HG03135 (cell line): ENCODE results near the gene NDUFS4.
"Not testable (repeated sequence)": the region's sequence is repeated elsewhere in the genome, so short reads cannot be mapped to it uniquely, and the experiment has no call there.

ENCODE experiments used
- ATAC-seq: cut with Tn5 transposase; IDR thresholded peaks from one replicate; pipeline ENCODE4 v1.9.1; 2021; ENCODE audit warnings: mild to moderate bottlenecking, moderate library complexity; ENCODE audit not compliant: unreplicated experiment

NDUFS4 gene

DNA sequence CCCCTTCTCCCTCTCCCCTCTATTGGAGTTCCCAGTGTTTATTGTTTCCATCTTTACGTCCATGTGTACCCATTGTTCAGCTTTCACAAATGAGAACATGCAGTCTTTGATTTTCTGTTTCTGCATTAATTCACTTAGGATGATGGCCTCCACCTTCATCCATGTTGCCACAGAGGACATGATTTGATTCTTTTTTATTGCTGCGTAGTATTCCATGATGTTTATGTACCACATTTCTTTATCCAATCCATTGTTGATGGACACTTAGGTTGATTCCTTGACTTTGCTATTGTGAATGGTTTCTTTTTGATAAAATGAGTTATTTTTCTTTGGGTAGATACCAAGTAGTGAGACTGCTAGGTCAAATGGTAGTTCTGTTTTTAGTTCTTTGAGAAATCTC is 88.9 kb downstream of the NDUFS4 start:
- ATAC-seq = no peak

DNA sequence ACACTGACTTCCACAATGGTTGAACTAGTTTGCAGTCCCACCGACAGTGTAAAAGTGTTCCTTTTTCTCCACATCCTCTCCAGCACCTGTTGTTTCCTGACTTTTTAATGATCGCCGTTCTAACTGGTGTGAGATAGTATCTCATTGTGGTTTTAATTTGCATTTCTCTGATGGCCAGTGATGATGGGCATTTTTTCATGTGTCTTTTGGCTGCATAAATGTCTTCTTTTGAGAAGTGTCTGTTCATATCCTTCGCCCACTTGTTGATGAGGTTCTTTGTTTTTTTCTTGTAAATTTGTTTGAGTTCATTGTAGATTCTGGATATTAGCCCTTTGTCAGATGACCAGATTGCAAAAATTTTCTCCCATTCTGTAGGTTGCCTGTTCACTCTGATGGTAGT is 100.1 kb downstream of the NDUFS4 start:
- ATAC-seq = not testable (repeated sequence)

DNA sequence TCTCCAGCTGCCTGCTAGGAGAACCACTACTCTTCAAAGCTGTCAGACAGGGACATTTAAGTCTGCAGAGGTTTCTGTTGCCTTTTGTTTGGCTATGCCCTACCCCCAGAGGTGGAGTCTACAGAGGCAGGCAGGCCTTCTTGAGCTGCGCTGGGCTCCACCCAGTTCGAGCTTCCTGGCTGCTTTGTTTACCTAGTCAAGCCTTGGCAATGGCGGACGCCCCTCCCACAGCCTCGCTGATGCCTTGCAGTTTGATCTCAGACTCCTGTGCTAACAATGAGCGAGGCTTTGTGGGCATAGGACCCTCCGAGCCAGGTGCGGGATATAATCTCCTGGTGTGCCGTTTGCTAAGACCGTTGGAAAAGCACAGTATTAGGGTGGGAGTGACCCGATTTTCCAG is 104.9 kb downstream of the NDUFS4 start:
- not testable (repeated sequence) for ATAC-seq

DNA sequence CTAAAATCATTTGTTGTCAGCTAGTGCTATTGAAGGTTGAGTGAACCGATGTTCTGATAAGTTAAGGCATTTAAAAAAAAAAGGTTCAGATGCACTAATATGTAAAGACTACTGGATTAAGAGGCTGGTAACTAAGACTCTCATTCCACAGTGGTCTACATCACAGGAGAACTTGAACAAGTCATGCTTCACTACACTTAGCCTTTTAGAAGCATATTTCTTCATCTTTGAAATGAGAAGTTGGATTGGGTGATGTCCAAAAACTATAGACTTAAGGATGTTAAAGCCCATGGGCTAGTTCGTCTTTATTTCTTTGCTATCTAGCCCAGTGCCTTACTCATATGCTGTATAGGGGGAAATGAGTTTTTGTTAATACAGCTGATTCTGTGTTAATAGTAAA is 107.2 kb downstream of the NDUFS4 start:
- ATAC-seq = no peak

DNA sequence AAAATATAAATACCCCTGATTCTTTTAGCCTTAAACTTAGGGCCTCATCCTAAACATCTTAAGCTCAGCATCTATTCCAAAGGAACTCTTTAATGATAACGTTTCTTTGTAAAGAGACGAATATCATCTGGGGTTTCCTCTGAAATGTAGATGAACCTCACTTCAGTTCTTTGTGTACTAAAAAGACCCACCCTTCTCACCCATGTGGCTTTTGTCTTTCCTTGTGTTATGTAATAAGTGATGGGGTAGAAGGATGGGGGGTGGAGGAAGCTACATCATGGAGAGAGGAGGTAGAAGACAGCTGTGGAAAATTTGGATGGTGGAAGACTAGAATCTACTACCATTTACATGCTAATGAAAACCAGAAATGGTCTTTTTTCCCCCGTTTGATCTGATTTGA is 111.0 kb downstream of the NDUFS4 start:
- no peak for ATAC-seq

DNA sequence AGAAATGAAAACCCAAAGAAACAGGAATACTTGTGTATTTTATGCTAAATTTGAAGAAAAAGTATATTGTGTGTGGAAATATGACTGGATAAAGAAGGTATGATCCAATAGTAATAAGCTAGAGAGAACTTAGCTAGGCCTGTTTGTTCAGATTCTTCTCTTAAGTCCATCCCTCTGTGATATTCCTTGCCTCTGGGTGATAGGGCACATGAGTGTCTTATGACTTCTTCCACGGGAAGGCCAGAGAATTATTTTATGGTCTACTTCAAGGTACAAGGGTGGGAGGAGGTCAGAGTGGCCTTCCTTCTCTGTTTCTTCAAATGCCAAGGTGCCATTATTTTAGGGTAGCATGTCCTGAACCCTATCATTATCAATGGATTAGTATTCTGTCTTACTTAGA is 113.7 kb downstream of the NDUFS4 start:
- no peak for ATAC-seq

DNA sequence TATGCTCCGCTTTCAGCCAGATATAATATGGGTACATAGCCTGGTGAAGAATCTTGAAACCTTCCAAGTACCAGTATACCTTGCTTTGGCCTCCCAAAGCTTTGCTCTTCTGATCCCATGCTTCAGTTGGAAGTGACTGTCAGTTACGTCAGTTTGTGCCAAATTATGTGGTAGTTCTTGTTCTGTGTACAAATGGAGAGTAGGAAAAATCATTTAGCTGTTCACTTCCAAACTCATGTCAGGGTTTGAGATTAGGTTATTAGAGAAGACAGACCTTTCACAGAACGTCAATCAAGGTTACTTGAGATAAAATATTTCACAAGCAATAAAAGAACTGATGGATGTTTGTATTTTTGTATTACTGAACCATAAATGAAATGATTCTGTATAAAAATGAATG is 117.2 kb downstream of the NDUFS4 start:
- ATAC-seq = no peak

DNA sequence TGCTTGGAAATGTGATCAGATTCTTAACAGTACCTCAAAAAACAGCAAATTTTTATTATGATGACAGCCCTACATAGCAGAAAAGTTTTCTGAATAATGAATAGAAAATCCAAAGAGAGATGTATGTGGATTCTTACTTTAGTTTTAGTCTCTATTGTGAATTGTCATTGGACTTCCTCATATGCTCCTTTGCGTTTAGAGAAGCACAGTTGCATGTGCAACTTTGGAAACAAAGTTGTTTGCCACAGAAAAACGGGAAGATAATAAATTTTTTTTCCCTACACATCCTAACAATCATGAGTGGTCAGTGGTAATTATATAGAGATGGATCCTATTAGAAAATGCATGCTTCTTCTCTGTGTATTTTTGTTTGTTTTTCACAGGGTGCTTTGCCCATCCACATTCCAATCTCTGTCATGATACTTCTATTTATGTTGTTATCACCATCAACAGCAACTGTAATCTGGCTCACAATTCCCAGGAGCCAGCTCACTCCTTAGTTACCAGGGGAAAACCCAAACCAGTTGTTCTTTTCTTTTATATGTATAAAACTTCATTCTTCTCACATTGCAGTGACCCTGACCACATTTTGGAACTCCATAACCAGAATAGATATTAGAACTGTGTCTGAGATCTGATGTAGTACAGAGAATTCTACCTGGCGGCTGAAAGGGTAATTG is 118.7 kb downstream of the NDUFS4 start:
- ATAC-seq = no peak

DNA sequence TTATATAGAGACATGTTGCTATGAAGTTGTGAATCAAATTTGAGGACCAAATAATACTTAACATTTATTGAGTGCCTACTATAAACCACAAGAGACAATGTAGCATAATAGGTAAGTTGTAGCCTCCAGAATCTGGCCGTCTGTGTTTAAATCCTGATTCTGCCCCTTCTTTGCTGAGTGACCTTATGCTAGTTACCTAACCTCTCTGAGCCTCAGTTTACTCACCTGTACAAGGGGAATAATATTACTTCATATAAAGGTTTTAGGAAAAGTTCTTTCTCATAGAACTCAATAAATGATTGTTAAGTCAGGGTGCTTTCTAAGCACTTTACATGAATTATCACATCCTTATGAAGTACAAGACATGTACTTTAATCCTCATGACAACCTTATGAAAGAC is 120.6 kb downstream of the NDUFS4 start:
- no peak for ATAC-seq

DNA sequence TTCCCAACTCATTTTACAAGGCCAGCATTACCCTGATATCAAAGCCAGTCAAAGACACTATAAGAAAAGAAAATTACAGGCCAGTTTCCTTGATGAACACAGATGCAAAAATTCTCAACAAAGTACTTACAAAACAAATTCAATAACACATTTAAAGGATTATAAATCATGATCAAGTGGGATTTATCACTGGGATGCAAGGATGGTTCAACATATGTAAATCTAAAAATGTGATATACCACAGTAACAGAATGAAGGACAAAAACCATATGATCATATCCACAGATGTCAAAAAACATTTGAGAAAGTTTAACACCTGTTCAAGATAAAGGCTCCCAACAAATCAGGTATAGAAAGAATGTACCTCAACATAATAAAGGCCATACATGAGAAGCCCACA is 130.6 kb downstream of the NDUFS4 start:
- no peak for ATAC-seq

DNA sequence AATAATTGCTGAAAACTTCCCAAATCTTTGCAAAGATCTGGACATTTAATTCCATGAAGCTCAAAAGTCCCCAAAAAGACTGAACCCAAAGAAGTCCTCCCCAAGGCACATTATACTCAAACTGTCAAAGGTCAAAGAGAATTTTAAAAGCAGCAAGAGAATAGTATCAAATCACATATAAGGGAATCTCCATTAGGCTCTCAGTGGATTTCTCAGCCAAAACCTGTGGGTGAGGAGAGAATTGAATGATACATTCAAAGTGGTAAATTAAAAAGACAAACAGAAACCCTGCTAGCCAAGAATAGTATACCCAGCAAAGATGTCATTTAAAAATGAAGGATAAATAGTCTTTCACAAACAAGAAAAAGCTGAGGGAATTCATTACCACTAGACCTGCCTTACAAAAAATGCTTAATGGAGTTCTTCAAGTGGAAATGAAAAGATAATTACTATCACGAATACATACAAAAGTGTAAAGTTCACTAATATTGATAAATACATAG is 134.1 kb downstream of the NDUFS4 start:
- ATAC-seq = no peak

DNA sequence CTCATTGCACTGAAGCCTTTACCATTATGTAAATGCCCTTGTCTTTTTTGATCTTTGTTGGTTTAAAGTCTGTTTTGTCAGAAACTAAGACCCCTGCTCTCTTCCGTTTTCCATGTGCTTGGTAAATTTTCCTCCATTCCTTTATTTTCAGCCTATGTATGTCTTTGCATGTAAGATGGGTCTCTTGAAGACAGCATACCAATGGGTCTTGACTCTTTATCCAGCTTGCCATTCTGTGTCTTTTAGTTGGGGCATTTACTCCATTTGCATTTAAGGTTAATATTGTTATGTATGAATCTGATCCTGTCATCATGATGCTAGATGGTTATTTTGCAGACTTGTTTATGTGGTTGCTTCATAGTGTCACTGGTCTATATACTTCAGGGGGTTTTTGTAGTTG is 150.0 kb downstream of the NDUFS4 start:
- ATAC-seq = not testable (repeated sequence)

DNA sequence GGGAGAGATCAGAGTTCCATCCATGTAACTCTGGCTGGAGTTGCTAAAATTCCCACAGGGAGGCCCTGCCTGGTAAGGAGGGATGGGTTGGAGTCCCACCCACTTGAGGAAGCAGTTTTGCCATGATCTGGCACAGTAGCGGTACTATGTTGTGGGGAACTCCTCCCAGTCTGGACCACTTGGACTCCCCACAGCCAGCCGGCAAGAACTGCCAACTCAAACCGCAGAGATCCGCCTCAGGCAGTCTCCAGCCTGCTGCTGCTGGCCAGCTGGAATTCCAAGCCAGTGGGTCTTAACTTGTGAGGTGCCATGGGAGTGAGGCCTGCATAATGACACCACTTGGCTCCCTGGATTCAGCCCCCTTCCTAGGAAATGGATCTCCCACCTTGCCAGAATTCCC is 151.9 kb downstream of the NDUFS4 start:
- no peak for ATAC-seq

DNA sequence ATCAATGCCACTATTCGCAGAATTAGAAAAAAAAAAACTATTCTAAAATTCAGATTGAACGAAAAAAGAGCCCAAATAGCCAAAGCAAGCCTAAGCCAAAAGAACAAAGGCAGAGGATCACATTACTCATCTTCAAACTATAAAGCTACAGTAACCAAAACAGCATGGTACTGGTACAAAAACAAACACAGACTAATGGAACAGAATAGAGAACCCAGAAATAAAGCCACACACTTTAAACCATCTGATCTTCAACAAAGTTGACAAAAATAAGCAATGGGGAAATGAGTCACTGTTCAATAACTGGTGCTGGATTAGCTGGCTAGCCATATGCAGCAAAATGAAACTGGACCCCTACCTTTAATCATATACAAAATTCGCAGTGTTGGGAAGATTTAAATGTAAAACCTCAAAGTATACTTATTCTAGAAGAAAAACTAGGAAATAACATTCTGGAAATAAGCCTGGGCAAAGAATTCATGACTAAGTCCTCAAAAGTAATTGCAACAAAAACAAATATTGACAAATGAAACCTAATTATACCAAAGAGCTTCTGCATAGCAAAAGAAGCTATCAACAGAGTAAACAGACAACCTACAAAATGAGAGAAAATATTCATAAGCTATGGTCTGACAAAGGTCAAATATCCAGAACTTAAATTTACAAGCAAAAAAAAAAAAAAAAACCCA is 153.7 kb downstream of the NDUFS4 start:
- ATAC-seq = no peak

DNA sequence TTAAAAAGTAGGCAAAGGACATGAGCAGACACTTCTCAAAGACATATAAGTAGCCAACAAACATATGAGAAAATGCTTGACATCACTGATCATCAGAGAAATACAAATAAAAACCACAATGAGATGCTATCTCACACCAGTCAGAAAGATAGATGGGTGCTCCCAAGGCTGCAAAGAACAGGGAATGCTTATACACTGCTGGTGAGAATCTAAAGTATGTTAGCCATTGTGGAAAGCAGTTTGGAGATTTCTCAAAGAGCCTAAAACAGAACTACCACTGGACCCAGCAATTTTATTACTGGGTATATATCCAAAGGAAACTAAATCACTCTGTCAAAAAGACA is 154.2 kb downstream of the NDUFS4 start:
- ATAC-seq = no peak

DNA sequence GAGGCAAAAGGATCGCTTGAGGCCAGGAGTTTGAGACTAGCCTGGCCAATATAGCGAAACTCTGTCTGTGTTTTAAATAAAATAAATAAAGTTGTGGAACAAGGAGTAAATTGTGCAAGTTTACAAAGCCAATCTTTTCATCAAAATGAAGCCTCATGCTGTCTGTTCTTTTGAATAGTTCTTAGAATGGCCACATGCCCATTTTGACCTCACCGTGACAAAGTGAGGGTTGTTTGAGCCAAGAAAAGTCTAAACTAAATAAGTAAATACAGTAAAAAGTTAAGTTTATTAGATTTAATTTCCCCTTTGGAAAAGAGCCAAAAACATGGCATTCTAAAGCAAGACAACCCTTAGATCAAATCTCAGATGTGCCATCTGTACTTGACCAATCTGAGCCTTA is 165.7 kb downstream of the NDUFS4 start:
- no peak for ATAC-seq

DNA sequence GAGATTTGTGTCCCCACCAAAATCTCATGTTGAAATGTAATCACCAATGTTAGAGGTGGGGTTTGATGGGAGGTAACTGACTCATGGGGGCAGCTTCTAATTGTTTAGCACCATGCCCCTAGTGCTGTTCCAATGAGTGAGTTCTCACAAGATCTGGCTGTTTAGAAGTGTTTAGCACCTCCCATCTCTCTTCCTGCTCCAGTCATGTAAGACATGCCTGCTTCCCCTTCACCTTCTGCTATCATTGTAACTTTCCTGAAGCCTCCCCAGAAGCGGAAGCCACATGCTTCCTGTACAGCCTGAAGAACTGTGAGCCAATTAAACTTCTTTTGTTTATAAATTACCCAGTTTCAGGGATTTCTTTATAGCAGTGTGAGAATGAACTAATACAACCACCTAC is 170.5 kb downstream of the NDUFS4 start:
- no peak for ATAC-seq
